SK-N-SH (cell line): Measurements from ENCODE around the gene TBX15. TPM values are rescaled to one million over a fixed set of nuclear protein-coding genes. Genes with fewer than 3 reads are reported as not detected.

Experiments used
- ELF1 ChIP-seq: IDR thresholded peaks from 2 replicates; pipeline ENCODE4 v1.4.0; 2012
- FOXJ3 ChIP-seq: sonication (generic); formaldehyde crosslinking; IDR thresholded peaks from 2 replicates; pipeline ENCODE4 v1.5.1; 2020; ENCODE audit warnings: mild to moderate bottlenecking, missing genetic modification reagents
- GABPA ChIP-seq: IDR thresholded peaks from 2 replicates; pipeline ENCODE4 v1.4.0; 2012; ENCODE audit warnings: low read depth, mild to moderate bottlenecking
- GATA2 ChIP-seq: sonication (generic); formaldehyde crosslinking; IDR thresholded peaks from 2 replicates; pipeline ENCODE4 v1.5.0; 2020; ENCODE audit warnings: mild to moderate bottlenecking, missing genetic modification reagents
- NFIC ChIP-seq: IDR thresholded peaks from 2 replicates; pipeline ENCODE4 v1.4.0; 2012; ENCODE audit warnings: borderline replicate concordance
- NRF1 ChIP-seq: IDR thresholded peaks from 2 replicates; pipeline ENCODE4 v1.6.1; 2012; ENCODE audit warnings: low read depth, mild to moderate bottlenecking, low read length
- RCOR1 ChIP-seq: fragments of 150-350 bp; IDR thresholded peaks from 2 replicates; pipeline ENCODE4 v1.6.1; 2017; ENCODE audit warnings: antibody characterized with exemption, low read length
- SIN3A ChIP-seq: IDR thresholded peaks from 2 replicates; pipeline ENCODE4 v1.6.1; 2012; ENCODE audit warnings: low read depth, mild to moderate bottlenecking, low read length, moderate library complexity, borderline replicate concordance
- TAF1 ChIP-seq: IDR thresholded peaks from 2 replicates; pipeline ENCODE4 v1.6.1; 2012; ENCODE audit warnings: low read depth, mild to moderate bottlenecking, low read length, moderate library complexity, borderline replicate concordance
- TCF12 ChIP-seq: IDR thresholded peaks from 2 replicates; pipeline ENCODE4 v1.4.0; 2012
- polyA plus RNA-seq, 3 experiments: library from polyadenylated mRNA; depleted of rRNA; stranded (reverse); fragments of >200 nt; gene quantifications; 2 replicates each; pipeline ENCODE4 v1.2.3, GENCODE V29; 2012
- small RNA-seq, 7 experiments: library from RNA; depleted of rRNA; stranded (forward); fragments of <200 nt; gene quantifications; one replicate each; pipeline ENCODE3, GENCODE V24; 2012

The TBX15 gene
- polyA plus RNA-seq, 1 of the 3 experiments (the other 2 are of a cell fraction), result 0.02 TPM

DNA sequence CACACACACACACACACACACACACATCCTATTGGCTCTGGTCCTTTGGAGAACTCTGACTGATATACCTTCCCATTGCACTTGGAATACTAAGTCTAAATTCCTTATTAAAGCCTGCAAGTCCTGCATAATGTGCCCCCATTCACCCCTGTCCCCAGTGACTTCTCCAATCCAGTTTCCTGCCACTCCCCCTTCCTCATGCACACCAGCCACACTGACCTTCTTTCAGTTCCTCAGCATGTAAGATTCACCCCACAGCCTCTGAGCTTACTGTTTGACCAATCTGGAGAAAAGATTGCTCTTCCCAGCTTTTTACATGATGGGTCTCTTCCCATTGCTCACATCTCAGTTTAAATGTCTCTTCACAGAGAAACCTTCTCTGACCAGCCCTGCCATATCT, 146.6 kb downstream of the TBX15 start (continued):
- TF ChIP-seq GATA2 (CRISPR knock-in tag) (no peak), GABPA (no peak), ELF1 (no peak), NFIC (no peak), FOXJ3 (CRISPR knock-in tag) (no peak), RCOR1 (no peak), SIN3A (no peak), NRF1 (no peak), TAF1 (no peak), TCF12 (no peak)

Small RNAs within 50 kb of the gene (small RNA-seq; reads per million reads assigned to genes)
- 0 reads per million in 7 experiments for gene AL139420.2

Other genes starting within 250 kb of the TBX15 start
- 3.6 and 4.8 TPM in 2 replicates for gene WARS2, start 152.3 kb upstream of the TBX15 start, polyA plus RNA-seq (2012; rRNA removed)